HG03442 (cell line): ENCODE results near the gene TRIM17.

Source experiments
- ATAC-seq: cut with Tn5 transposase; IDR thresholded peaks from one replicate; pipeline ENCODE4 v1.9.1; 2021; ENCODE audit warnings: mild to moderate bottlenecking, moderate library complexity; ENCODE audit not compliant: unreplicated experiment

Gene TRIM17

DNA sequence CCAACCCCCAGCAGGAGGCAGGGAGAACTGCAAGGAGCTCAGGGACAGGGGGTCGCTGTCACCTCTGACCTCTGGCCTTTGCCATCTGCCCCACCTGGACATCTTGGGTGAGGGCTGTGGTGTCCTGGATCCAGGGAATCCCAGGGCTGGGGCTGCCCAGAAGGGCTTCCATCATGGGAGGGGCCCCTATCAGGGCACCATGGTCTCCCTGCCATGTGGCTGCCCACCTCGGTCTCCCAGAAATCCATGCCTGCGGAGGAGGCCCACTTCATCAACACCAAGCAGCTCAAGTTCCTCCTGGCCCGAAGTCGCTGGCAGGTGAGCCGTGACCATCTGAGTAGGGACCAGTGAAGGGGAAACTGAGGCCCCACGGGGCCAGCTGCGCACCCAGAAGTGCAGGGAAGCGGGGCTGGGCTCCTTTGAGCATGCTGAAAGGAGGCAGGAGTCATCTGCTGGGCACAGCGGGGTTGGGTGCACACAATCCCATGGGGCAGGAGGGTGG, 46.2 kb downstream of the TRIM17 start:
- no peak for ATAC-seq

DNA sequence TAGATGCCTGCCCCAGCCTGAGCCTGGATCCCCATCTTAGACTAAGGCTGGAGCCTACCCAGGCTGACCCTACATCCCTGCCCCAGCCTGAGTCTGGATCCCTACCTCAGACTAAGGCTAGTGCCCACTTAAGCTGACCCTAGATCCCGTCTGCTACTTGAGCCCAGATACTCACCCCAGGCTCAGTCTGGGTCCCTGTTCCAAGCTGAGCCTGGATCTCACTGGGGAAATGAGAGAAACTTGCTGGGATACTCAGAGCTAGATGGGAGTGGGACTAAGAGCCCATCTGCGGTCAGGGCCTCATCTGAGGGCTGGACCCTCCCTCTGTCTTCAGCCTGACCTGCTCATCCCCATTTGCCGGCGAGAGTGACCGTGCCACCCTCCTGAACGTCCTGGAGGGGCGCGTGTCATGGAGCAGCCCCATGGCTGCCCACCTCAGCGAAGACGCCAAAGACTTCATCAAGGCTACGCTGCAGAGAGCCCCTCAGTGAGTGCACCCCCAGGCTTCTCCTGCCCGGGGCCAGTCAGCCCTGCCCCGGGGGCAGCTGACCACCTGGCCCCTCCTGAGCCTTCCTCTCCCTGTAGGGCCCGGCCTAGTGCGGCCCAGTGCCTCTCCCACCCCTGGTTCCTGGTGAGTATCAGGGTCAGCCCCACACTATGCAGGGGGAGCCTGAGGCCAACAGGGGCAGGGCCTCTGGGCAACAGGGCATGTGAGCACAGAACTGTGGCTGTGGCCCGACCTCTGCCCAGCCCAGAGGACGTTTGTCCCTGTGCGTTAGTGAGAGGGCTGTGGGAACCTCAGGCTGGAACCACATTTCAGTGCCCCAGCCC, 46.8 kb downstream of the TRIM17 start:
- no peak for ATAC-seq

DNA sequence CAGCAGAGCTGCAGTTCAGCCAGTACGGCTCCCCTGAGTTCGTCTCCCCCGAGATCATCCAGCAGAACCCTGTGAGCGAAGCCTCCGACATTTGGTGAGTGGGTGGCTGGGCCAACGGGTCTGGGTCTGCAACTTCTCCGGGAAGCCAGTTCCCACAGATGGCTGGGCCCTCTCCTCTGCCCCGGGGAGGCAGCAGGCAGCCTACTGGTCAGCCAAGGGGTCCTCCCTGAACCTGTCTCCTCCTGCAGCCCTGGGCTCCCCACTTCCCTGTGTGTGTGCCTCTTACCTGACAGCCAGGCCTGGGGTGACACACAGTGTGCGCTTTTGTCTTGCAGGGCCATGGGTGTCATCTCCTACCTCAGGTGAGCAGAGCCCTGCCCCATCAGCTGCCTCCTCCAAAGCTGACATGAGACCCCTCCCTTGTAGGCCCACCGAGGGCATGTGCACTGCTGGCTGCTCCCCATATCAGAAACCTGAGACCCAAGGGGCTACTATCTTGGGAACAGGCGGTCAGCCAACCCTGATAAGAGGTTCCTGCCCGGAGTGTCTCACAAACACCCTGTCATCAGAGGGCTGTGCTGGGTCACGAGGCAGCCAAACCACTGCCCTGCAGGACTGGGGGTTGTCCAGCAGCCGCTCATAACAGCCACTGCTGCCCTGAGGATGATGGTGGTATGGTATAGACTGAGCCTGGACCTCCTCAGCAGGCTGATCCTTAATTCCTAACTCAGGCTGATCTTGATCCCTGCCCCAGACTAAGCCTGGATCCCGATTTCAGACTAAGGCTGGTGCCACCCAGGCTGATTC, 47.7 kb downstream of the TRIM17 start:
- ATAC-seq: no peak

DNA sequence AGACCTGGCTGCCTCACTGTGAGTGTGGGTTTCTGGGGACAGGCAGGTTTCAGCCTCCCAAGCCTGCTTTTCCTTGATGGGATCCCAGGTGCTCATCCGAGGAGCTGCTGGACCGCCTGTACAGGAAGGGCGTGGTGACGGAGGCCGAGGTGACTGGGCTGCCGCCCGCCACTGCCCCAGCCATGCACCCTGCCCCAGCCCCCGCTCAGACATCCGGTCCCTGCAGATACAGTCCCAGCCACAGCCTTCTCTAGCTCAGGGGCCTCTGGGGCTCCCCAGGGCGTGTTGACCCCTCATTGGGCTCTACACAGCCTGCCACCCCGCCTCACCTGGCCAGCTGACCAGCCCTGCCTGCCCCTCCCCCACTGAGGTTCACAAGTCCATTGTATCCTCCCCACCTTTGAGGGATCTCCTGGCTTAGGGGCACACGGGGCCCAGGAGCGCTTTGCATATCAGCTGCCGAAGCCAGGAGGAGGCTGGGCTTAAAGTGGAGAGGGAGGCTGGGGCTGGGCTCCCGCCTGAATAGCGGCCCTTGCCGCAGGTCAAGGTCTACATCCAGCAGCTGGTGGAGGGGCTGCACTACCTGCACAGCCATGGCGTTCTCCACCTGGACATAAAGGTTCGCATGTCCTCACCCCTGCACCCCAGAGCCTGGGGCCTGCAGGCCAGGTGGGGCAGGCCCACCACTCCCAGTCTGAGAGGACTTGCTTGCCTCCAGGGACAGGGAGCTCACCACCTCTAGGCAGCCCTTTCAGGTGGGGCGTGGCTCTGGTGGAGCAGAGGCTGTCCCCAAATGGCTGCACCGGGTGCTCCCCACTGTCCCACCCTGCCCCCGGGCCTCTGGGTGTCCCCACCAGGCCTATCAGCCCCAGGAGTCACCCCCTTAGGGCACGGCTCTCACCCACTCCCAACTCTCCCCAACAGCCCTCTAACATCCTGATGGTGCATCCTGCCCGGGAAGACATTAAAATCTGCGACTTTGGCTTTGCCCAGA, 48.6 kb downstream of the TRIM17 start:
- no peak for ATAC-seq

DNA sequence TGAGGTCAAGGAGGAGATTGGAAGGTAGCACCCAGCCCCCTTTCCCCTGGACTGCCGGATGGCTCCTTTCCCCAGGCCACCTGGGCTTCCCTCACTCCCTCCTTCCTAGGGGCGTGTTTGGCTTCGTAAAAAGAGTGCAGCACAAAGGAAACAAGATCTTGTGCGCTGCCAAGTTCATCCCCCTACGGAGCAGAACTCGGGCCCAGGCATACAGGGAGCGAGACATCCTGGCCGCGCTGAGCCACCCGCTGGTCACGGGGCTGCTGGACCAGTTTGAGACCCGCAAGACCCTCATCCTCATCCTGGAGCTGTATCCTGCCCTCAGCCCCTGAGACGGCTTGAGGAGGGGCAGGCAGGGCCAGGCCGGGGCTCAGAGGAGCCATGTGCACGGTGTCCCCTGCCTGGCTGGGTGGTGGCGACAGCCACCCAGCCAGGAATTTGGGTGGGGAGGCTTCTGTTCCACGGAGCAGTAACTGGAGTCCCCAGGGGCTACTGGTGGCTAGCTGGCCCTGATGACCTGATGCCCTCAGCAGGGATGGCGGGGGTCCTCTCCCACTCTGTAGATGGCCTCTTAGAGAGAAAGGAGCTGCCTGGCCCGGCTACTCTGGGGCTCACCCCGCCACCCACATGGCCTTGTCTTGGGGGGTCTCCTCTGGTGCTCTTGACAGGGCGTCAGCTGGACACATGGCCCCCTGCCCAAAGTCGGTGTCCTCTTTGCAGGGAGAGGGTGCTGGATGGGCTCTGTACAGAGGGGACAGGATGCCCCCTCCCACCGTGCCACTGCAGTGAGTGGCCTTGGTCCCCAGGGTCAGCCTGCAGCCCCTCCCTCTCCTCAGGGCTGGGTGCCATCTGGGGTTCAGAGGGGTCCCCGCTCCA, 49.6 kb downstream of the TRIM17 start:
- ATAC-seq: no peak

DNA sequence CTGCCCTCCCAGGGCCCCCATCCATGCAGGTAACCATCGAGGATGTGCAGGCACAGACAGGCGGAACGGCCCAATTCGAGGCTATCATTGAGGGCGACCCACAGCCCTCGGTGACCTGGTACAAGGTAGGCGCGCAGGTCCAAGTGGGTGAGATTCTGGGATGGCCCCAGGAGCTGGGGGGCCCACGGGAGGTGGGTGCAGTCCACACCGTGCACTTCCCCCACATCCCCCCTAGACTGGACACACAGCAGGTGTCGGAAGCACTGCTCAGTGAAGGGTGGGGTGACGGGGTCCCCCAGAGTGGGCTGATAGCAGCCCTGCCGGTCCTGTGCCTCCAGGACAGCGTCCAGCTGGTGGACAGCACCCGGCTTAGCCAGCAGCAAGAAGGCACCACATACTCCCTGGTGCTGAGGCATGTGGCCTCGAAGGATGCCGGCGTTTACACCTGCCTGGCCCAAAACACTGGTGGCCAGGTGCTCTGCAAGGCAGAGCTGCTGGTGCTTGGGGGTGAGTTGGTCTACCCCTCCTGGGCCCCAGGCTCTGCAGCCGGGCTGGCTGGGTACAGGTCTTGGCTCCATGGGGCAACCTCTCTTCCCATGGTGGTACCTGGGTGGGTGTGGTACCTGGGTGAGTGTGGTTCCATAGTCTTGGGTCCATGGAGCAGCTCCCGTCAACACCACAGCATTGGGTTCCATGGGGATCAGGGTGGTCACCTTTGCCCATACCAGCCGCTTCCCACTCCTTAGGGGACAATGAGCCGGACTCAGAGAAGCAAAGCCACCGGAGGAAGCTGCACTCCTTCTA, 50.4 kb downstream of the TRIM17 start:
- ATAC-seq: no peak

DNA sequence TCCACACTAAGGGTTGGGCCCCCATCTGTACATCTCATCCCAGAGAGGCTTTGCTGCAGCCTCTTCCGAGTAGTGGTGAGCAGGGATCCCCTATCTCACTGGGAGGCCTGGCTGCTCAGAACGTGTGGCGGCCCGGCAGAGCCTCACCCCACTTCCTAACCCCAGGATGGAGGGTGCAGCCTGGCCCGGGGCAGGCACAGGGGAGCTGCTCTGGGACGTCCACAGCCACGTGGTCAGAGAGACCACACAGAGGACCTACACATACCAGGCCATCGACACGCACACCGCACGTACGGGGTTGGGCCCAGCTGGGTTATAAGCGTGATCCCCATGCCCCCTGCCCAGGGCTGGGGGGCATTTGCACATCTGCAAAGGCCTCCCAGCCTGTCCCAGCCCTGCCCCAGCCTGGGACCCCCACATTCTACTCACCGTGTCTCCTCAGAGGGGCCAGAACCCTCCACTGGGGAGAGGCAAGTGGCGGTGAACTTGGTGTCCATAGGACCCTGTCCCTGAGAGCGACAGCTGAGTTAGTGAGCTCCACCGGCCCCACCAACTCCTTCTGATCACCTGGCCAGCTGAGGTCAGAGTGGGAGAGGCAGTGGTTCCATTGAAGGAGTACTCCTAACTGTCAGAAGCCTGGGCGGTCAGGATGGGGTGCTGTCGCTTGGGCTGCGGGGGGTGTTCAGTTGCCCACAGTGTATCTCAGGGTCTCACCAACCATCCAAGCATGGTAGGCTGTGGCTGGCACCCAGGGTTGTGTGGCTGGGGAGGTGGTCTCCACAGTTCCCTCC, 51.2 kb downstream of the TRIM17 start:
- ATAC-seq: no peak

DNA sequence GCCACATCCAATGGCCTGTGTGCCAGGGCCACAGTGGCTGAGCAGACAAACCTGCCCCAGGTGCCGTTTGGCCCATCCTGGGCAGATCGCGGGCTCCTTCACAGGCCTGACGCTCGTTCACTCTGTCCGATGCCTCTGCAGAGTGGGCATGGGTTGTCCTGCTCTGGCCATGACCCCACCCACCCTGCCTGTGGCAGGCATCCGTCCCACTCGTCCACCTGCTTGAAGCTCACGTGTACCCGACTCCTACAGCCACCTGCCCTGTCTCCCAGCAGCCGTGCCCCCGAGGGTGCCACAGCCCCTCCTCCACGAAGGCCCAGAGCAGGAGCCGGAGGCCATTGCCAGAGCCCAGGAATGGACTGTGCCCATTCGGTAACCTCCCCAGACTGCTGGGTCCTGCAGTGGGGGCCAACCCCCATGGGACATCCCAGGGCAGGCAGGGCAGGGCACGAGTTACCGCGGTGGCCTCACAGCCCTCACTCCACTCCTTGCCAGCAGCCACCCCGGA, 51.9 kb downstream of the TRIM17 start:
- ATAC-seq: no peak

DNA sequence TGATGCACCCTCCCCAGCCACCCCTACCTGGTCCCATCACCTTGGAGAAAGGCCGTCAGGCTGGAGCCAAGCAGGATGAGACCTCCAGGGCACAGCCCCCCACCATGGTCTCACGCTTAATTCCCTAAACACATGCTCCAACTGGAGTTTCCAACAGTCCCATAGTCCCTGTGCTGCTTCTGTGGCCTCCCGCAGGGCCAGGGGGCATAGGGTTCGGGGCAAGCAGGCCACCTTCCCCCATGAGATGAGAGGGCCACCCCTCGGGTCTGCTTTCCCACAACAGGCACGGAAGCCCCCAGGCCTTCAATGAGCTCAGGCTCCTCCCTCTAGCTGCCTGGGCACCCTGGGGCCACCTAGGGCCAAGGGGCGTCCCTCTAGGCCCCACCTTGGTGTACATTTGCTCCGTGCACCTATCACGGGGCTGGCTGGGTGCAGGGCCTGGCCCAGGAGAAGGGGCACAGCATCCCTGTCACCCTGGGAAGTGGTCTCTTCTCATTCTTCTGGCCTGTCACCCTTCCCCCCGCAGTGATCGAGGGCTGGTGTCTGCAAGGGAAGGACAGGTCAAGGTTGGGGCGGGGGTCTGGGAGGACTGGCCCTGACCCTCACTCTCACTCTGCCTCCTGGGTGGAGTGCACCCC, 52.5 kb downstream of the TRIM17 start:
- no peak for ATAC-seq

DNA sequence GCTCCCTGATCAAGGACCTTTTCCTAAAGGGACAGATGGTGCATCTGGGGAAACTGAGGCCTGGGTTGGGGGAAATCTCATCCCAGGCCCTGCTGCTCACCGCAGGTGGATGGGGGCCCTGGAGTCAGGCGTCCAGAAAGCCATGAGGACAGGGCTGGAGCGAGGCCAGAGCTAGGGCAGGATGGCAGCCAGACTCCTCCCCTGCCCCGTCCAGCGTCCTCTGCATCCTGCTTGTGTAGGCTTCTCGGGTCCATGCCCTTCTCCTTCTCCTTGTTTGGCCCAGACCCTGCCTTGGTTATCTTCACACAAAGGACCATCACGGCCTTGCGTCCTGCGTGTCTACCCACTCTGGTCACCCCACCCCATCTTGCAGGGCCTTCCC, 53.0 kb downstream of the TRIM17 start:
- no peak for ATAC-seq

DNA sequence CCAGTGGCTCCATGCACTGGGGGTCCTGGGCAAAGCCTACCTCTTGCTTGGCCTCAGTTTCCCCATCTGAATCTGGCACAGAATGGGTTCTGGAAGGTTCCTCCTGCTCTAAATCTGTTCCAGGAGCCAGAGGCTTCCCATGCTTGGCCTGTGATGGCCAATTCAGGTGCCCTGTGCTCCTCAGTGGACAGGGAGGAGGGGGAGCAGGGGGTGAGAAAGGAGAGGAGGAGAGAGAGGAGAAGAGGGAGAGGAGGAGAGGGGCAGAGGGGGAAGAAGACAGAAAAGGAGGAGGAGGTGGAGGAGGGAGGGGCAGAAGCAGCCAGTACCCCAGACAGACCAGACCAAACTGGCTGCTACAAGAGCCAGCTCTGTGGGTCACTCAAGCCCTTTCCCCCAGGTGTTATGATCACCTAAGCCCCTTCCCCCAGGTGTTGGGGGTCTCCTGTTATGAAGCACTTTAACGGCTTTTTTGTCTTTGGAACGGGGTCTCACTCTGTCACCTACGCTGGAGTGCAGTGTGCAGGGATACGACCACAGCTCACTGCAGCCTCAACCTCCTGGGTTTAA, 53.7 kb downstream of the TRIM17 start:
- ATAC-seq: no peak

DNA sequence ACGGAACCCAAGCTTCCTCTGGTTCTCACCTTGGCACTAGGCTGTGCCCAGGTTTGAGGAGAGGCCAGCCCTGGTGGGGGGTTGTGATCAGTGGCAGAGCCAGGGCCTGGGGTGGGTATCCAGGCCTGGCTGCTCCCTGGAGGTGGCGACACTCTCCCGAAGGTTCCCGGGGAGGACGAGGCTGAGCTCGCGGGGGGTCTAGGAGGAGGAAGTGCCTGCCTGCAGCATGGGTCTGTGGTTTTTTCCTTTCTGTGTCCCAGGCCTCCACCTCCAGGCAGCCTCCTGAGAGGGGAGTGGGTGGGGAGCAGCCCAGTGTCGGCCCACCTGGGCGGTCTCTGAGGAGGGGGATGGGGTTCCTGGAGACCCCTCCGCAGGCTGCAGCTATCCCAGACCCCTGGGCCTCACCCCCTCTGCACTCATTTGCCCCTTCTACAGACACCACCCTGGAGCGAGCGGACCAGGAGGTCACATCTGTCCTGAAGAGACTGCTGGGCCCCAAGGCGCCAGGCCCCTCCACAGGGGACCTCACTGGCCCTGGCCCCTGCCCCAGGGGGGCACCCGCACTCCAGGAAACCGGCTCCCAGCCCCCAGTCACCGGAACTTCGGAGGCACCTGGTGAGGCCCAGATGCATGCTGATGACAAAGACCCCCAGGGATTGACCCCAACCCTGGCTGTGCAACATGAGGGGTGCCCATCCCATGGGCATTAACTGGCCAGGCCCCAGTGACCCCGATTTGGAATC, 54.3 kb downstream of the TRIM17 start:
- ATAC-seq: no peak

DNA sequence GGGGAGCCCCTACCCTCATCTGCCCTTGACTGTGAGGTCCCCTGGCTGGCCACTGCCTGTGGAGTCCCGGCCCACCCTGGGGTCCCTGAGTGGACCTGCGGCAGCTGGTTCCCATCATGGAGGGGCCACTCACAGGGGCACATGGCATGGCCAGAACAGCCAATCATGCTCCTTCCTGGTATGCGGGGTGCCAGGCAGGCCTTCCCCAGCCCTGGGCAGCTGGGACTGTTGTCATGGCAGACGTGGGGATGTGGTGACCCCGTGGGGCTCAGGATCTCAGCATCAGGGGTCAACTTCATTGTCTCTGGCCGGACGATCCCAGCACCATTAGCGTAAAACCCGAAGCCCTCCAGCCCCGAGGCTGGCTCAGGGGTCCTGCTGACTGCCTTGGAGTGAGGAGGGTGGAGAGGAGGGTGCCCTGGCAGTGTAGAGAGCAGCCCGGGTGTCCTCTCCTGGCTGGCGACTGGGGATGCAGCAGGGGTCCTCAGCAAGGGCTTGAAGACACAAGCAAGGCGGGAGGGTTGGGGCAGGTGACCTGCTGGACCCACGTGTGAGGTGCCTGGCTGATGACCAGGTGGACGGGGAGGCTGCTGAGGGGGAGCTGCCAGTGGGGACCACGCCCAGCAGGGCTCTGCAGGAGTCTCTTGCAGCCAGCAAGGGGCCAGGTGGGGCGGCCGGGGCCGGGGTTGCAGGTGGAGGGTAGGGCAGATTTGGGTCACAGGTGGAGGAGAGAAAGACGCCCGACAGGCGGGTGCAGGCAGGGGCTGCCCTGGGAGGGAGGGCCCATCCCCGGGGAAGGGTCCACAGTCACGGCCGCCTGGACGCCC, 55.1 kb downstream of the TRIM17 start:
- ATAC-seq: no peak

DNA sequence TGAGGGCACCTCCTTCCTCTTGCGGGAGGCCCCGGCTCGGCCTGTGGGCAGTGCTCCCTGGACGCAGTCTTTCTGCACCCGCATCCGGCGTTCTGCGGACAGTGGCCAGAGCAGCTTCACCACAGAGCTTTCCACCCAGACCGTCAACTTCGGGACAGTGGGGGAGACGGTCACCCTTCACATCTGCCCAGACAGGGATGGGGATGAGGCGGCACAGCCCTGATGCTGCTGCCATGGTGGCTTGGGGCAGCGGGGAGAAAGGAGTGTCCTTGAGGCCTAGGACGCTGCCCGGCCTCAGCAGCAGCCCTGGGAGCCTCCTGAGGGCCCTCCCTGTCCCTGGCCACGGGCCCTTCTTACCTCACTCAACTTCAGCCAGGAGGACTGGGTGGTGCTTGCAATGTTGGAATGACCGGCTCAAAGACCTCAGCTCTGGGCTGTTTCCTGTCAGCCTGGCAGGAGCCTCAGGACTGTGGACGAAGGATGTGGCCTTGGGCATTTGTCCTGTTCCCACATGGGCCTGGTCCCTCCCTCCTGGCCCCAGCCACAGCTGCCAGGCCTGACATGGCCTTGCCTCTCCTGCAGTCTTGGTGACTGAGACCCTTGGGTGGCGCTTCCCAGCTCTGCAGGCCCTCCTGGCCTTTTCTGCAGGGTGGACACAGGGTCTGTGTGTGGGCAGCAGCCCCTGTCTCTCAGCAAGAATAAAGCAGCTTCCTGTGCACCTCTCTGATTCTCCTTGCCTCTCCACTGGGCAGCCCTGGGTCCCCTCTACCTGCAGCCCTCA, 55.9 kb downstream of the TRIM17 start:
- ATAC-seq: no peak
